ENCODE data around the gene KRTAP5-5. TPM values are rescaled to one million over a fixed set of nuclear protein-coding genes. Genes with fewer than 3 reads are reported as not detected.
"Not testable (repeated sequence)": the region's sequence is repeated elsewhere in the genome, so short reads cannot be mapped to it uniquely, and the experiment has no call there.

KRTAP5-5 gene, protein sequence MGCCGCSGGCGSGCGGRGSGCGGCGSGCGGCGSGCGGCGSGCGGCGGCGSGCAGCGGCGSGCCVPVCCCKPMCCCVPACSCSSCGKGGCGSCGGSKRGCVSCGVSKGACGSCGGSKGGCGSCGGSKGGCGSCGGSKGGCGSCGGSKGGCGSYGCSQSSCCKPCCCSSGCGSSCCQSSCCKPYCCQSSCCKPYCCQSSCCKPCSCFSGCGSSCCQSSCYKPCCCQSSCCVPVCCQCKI
- total RNA-seq (2014; rRNA removed; shearing (Covaris generic)): not detected in 2 replicates

DNA sequence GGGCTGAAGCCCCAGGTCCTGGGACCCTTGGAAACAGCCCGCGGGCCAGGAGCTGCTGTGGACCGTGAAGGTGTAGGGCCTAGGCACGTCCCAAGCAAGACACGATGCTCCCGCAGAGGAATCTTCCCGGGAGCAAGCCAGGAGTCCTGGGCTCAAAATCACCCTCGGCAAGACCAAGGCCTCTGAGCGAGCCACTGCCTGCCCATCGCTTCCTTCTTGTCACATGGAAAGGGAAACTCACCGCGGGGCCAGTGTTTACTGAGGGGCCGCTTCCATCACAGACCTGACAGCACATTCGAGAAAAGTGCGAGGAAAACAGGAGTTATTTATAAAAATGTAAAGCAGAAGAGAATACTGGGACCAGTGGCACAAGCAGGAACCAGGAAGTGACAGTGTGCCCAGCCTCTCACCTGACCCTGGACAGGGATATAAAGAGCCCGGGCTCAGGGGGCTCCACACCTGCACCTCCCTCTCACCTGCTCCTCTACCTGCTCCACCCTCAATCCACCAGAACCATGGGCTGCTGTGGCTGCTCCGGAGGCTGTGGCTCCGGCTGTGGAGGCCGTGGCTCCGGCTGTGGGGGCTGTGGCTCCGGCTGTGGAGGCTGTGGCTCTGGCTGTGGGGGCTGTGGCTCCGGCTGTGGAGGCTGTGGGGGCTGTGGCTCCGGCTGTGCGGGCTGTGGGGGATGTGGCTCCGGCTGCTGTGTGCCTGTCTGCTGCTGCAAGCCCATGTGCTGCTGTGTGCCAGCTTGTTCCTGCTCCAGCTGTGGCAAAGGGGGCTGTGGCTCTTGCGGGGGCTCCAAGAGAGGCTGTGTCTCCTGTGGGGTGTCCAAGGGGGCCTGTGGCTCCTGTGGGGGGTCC is at the start of gene KRTAP5-5:
TSS of gene KRTAP5-5 (plus strand) at position 450 of the 860 bp plus-strand sequence. CDS start at position 516, 66 bp downstream.
- Histone ChIP-seq H3K36me3 (no peaks in the 10 kb centered on the region), H3K27ac (no peak within 1 kb of the TSS), H3K9me3 (replicated peaks) (no peaks in the 10 kb centered on the region), H3K4me3 (no peak within 1 kb of the TSS), H3K4me1 (no peaks in the 10 kb centered on the region), H3K27me3 (peaks cover 25% of the 10 kb centered on the region)
- no peak for DNase-seq

DNA sequence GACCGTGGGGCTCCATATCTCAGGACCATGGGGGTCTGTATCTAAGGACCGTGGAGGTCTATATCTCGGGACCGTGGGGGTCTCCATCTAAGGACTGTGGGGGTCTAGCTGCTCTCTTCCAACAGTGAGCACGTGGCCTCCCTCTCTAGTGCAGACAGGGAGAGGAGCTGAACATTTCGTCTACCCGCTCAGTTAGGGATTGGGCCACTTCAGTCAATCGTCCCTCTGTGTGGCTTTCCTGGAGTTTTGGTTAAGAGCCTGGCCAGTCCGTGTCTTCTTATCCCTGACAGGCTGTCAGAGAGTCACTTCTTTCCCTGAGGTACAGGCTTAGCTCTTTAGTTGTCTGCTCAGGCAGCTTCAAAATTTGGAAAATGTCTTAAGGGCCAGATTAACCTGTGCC is 47.6 kb upstream of the KRTAP5-5 start:
- Histone ChIP-seq H3K27me3 (no peaks in the 10 kb centered on the region), H3K27ac (no peak overlapping the region), H3K9me3 (replicated peaks) (no peaks in the 10 kb centered on the region), H3K4me1 (no peaks in the 10 kb centered on the region), H3K4me3 (no peak overlapping the region), H3K36me3 (no peaks in the 10 kb centered on the region)
- DNase-seq: no peak

DNA sequence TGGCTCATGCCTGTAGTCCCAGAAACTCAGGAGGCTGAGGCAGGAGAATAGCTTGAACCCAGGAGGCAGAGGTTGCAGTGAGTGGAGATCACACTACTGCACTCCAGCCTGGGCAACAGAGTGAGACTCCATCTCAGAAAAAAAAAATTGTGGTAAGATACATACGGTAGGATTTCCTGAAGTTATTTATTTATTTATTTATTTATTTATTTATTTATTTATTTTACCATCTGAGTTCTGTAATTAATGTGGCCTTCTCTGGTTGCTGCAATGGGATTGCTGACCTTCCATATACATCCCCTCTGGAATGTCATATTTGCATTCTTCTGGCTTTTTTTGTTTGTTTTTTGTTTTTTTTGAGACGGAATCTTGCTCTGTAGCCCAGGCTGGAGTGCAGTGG is 46.7 kb upstream of the KRTAP5-5 start:
- not testable (repeated sequence) for H3K36me3 ChIP-seq; H3K27me3 ChIP-seq; H3K4me3 ChIP-seq; H3K4me1 ChIP-seq; DNase-seq; H3K9me3 ChIP-seq (replicated peaks); H3K27ac ChIP-seq

DNA sequence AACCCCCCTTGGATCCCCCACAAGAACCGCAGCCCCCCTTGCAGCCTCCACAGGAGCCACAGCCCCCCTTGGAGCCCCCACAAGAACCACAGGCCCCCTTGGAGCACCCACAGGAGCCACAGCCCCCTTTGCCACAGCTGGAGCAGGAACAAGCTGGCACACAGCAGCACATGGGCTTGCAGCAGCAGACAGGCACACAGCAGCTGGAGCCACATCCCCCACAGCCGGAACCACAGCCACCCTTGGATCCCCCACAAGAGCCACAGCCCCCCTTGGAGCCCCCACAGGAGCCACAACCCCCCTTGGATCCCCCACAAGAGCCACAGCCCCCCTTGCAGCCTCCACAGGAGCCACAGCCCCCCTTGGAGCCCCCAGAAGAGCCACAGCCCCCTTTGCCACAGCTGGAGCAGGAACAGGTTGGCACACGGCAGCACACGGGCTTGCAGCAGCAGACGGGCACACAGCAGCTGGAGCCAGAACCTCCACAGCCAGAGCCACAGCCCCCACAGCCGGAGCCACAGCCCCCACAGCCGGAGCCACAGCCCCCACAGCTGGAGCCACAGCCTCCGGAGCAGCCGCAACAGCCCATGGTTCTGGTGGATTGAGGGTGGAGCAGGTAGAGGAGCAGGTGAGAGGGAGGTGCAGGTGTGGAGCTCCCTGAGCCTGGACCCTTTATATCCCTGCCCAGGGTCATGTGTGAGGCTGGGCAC is 44.8 kb upstream of the KRTAP5-5 start, which contains the start of gene KRTAP5-1:
TSS of gene KRTAP5-1 (minus strand) at position 623 of the 710 bp plus-strand sequence. CDS start at position 589, 34 bp downstream.
- not testable (repeated sequence) for DNase-seq; H3K27ac ChIP-seq; H3K36me3 ChIP-seq; H3K9me3 ChIP-seq (replicated peaks); H3K4me3 ChIP-seq; H3K27me3 ChIP-seq; H3K4me1 ChIP-seq

DNA sequence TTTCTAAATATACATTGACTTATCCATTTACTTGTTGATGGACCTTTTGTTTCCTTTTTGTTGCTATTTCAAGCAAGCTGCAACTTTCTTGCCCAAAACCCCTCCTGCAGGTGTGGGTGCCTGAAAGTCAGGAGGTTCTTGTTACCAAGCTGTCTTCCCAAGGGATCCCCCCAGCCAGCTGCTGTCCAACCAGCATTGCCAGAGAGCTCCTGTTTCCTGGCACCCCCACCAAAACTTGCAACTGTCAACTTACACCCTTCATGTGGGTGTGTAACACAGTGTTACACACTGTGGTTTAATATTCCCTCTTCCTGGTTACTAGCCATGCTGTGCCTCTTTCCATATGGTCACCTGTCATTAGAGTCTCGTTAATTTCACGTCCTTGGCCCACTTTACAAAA is 42.9 kb upstream of the KRTAP5-5 start:
- H3K9me3 ChIP-seq (replicated peaks): no peaks in the 10 kb centered on the region
- H3K4me3 ChIP-seq: no peak overlapping the region
- no peak for DNase-seq
- H3K4me1 ChIP-seq: no peaks in the 10 kb centered on the region
- no peaks in the 10 kb centered on the region for H3K36me3 ChIP-seq
- no peak overlapping the region for H3K27ac ChIP-seq
- no peaks in the 10 kb centered on the region for H3K27me3 ChIP-seq

DNA sequence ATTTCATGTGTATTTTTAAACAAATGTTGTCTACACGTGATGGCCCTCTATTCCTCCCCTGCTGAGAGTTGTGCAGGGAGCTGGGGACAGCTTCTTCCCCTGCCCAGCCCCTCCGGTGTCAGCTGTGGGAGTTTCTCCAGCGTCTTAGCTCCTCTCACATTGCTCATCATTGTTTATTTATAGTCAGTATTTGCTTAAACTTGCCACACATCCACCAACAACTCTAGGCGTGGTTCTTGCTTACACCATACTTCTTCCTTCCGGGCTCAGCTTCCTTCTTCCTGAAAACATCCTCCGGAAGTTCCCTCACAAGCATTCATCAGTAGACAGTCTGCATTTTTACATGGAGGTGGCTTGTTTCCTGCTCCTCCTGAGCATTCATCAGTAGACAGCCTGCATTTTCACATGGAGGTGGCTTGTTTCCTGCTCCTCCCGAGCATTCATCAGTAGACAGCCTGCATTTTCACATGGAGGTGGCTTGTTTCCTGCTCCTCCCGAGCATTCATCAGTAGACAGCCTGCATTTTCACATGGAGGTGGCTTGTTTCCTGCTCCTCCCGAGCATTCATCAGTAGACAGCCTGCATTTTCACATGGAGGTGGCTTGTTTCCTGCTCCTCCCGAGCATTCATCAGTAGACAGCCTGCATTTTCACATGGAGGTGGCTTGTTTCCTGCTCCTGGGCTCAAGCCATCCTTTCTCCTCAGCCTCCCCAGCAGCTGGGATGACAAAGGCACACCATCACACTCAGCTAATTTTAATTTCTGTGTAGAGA is 40.2 kb upstream of the KRTAP5-5 start:
- DNase-seq, H3K27me3 ChIP-seq: not testable (repeated sequence)

DNA sequence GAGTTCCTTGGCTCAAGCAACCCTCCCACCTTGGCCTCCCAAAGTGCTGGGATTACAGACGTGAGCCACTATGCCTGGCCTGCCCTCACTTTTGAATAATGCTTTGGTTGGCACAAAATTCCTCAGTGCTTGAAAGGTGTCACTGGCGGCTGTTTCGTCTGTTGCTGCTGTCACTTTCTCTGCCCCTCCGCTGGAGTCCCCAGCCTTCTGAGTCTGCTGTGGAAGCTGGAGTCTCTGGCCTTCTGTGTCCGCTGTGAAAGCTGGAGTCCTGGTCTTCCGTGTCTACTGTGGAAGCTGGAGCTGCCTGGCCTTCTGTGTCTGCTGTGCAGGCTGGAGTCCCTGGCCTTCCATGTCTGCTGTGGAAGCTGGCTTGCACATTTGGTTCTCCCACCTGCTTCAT is 39.6 kb upstream of the KRTAP5-5 start:
- no peak for DNase-seq

More for the DNA sequence above, 40.2 kb upstream of the KRTAP5-5 start:
- H3K4me3 ChIP-seq; H3K27ac ChIP-seq; H3K4me1 ChIP-seq; H3K9me3 ChIP-seq (replicated peaks); H3K36me3 ChIP-seq: not testable (repeated sequence)

DNA sequence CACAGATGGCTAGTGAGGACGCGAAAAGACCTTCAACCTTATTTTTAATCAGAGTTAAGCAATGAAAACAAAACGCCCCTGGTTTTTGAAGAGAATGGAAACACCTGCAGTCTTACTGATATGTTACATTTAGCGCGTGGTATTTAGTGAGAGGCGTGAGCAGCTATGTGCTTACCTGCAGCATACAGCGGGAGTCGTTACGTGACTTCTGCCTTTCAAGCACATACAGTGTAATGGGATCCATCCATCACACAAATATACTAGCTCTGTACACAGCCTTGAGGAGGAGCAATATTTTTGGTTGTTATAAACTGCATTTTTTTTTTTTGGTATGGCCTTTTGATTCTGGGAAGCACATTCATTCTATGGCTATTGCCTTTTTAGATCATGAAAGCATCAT is 36.9 kb upstream of the KRTAP5-5 start:
- no peak overlapping the region for H3K27ac ChIP-seq
- H3K36me3 ChIP-seq: no peaks in the 10 kb centered on the region
- no peak overlapping the region for H3K4me3 ChIP-seq
- peaks cover 5% of the 10 kb centered on the region; the same call in 1 of the 2 replicates for H3K27me3 ChIP-seq
- H3K9me3 ChIP-seq (replicated peaks): no peaks in the 10 kb centered on the region
- no peaks in the 10 kb centered on the region for H3K4me1 ChIP-seq
- no peak for DNase-seq

More for the DNA sequence above, 39.6 kb upstream of the KRTAP5-5 start:
- H3K27ac ChIP-seq: no peak overlapping the region
- H3K27me3 ChIP-seq: peaks cover 5% of the 10 kb centered on the region; the same call in 1 of the 2 replicates
- no peak overlapping the region for H3K4me3 ChIP-seq
- H3K9me3 ChIP-seq (replicated peaks): no peaks in the 10 kb centered on the region
- H3K36me3 ChIP-seq: no peaks in the 10 kb centered on the region
- no peaks in the 10 kb centered on the region for H3K4me1 ChIP-seq

DNA sequence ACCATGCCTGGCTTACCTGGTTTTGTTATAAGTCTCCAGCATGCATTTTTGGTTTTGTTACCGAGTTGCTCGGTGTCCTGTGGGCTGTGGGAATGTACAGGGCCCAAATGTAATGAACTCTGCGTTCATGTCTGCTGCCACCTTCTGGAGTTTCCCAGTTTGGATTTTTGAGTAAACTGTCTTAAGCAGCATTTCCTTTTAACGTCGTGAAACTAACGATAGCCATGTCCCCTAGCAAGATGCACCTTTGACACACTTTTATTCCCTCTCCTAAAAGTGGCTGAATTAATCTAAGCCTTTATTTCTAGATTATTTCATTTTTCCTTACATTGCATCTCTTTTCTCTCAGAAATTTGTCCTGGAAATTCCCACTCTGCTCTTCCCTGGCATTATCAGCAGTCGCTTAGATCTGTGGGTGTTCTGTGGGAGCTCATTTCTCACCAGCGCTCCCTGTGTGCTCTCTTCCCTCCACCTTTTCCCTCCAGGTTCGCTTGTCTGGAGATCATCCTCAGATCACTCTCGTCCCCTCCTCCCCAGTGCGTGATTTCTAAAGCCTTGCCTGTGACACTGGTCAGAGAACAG is 33.5 kb upstream of the KRTAP5-5 start:
- not testable (repeated sequence) for DNase-seq; H3K27ac ChIP-seq; H3K4me3 ChIP-seq; H3K4me1 ChIP-seq; H3K36me3 ChIP-seq; H3K9me3 ChIP-seq (replicated peaks); H3K27me3 ChIP-seq

DNA sequence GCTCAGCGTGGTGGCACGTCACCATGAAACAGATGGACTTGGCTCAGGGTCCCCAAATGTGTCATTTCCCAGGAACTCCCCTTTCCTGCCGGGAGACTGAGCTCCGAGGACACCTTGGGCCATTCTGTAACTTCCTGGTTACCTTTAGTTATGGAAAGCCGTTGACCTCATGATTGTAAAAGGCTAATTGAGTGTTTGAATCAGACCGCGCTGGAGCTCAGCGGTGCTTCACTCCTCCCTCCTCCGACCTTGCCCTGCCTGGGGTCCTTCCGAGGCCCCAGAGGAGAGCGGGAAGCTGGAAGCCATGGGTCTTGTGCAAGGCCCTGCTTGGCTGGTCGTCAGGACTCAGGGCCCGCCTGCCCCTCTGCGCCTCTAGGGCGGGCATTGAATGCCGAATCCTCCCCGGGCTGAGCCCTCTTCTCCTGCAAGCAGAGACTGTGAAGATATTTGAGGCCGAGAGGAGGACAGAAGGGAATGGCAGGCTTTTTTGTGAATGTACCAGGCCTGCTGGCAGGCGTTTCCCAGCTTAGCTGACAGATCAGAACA is 32.9 kb upstream of the KRTAP5-5 start:
- H3K4me1 ChIP-seq; H3K9me3 ChIP-seq (replicated peaks); H3K36me3 ChIP-seq; H3K27me3 ChIP-seq; DNase-seq; H3K4me3 ChIP-seq; H3K27ac ChIP-seq: not testable (repeated sequence)

DNA sequence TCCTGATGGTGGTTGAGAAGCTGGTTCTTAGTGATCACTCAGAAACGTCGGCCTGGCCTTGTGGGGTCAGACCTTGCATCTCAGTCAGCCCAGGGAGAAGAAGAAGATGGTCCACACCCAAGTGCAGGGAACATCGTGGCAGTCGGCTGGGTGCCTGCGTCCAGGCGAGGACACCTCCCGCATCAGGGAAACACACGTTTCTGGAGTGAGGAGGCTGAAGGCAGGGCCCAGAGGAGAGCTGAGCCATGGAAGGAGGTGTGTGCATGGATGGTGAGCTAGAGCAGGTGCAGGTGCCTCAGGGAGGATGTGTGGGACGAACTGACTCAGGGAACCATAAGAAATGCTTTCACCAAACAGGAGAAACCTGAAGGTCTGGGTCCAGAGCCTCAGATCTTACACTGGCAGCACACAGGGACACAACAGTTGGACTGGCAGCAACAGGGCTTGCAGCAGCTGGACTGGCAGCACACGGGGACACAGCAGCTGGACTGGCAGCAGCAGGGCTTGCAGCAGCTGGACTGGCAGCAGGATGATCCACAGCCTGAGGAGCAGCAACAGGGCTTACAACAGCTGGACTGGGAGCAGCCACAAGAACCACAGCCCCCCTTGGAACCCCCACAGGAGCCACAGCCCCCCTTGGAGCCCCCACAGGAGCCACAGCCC is 32.1 kb upstream of the KRTAP5-5 start:
- Histone ChIP-seq H3K4me3 (no peak overlapping the region), H3K27ac (no peak overlapping the region), H3K36me3 (no peaks in the 10 kb centered on the region), H3K4me1 (no peaks in the 10 kb centered on the region), H3K9me3 (replicated peaks) (no peaks in the 10 kb centered on the region), H3K27me3 (peaks cover 5% of the 10 kb centered on the region; the same call in 1 of the 2 replicates)
- DNase-seq: no peak

DNA sequence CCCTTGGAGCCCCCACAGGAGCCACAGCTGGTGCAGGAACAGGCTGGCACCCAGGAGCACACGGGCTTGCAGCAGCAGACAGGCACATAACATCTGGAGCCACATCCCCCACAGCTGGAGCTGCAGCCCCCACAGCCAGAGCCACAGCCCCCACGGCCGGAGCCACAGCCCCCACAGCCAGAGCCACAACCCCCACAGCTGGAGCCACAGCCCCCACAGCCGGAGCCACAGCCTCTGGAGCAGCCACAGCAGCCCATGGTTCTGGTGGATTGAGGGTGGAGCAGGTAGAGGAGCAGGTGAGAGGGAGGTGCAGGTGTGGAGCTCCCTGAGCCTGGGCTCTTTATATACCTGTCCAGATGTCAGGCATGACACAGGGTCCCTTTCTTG is 31.6 kb upstream of the KRTAP5-5 start, which contains the start of gene KRTAP5-2:
TSS of gene KRTAP5-2 (minus strand) at position 301 of the 387 bp plus-strand sequence. CDS start at position 257, 44 bp downstream.
- Histone ChIP-seq H3K36me3 (no peaks in the 10 kb centered on the region), H3K4me1 (no peaks in the 10 kb centered on the region), H3K27me3 (peaks cover 5% of the 10 kb centered on the region; the same call in 1 of the 2 replicates), H3K27ac (no peak within 1 kb of the TSS), H3K4me3 (no peak within 1 kb of the TSS), H3K9me3 (replicated peaks) (no peaks in the 10 kb centered on the region)
- no peak for DNase-seq

DNA sequence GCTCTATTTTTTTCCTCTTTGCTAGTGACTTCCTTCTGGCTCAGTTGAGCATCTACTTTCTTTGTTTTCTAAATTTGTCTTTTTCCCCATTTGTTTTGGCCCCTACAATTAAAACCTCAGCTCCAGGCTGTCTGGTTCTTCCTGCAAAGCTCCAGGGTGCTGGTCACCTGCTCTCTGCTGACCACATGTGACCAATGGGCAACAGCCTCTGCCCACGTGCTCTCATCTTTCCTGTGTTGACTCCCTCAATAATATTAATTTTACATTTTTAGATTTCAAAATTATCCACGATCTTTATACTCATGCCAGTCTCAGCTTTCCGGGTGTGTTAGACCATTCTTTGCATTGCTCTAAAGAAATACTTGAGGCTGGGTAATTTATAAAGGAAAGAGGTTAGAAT is 31.2 kb upstream of the KRTAP5-5 start:
- not testable (repeated sequence) for DNase-seq; H3K27ac ChIP-seq; H3K9me3 ChIP-seq (replicated peaks); H3K4me3 ChIP-seq; H3K36me3 ChIP-seq; H3K4me1 ChIP-seq; H3K27me3 ChIP-seq

Data from SJCRH30 (cell line).